Activated T-helper 1 cell treated with anti-CD3 and anti-CD28 coated beads, Interleukin-12 subunit alpha, Interleukin-12 subunit beta, Interleukin-2, Interleukin-4 antibody, amounts not matched to agents 30 ng/mL and 10 ng/mL and 1 ng/mL, durations not matched to agents 14 hours and 24 hours and 36 hours (primary cell): ENCODE measurements around the gene RNF114. TPM values are rescaled to one million over a fixed set of nuclear protein-coding genes. Genes with fewer than 3 reads are reported as not detected.
"Not testable (repeated sequence)": the region's sequence is repeated elsewhere in the genome, so short reads cannot be mapped to it uniquely, and the experiment has no call there.

Experiments
- DNase-seq: peaks from one replicate; pipeline ENCODE4 v3.0.0; 2021; ENCODE audit warnings: low spot score
- H3K27ac Mint-ChIP-seq: one replicate; pipeline ENCODE4 v1.8.0; 2021; ENCODE audit warnings: mild to moderate bottlenecking, mixed read lengths
- H3K27me3 Mint-ChIP-seq: one replicate; pipeline ENCODE4 v1.8.0; 2022; ENCODE audit warnings: mild to moderate bottlenecking, moderate library complexity, mixed read lengths; ENCODE audit not compliant: insufficient read depth
- H3K36me3 Mint-ChIP-seq: one replicate; pipeline ENCODE4 v1.8.0; 2021; ENCODE audit warnings: low read depth, mixed read lengths
- H3K4me1 Mint-ChIP-seq: one replicate; pipeline ENCODE4 v1.8.0; 2021; ENCODE audit warnings: low read depth, mixed read lengths
- H3K4me3 Mint-ChIP-seq: one replicate; pipeline ENCODE4 v1.8.0; 2021; ENCODE audit warnings: mild to moderate bottlenecking, moderate library complexity, mixed read lengths
- H3K9me3 Mint-ChIP-seq: one replicate; pipeline ENCODE4 v1.8.0; 2021; ENCODE audit warnings: mixed read lengths
- intact Hi-C: fragments of 100-400 bp; cut with micrococcal nuclease; formaldehyde crosslinking; loops from one replicate; pipeline ENCODE4 v1.15.1; 2024
- total RNA-seq: library from RNA; stranded (reverse); gene quantifications from 2 replicates; pipeline ENCODE4 v1.2.3, GENCODE V29; 2022

The RNF114 gene
- total RNA-seq, 1 donor from 2014 or later: 58.7 TPM

- Mint-ChIP-seq H3K27ac (no peak overlapping the region), H3K4me3 (no peak overlapping the region), H3K27me3 (peaks cover 3% of the 10 kb centered on the region), H3K36me3 (no peaks in the 10 kb centered on the region), H3K9me3 (no peaks in the 10 kb centered on the region), H3K4me1 (no peaks in the 10 kb centered on the region)
- no peak for DNase-seq
- intact Hi-C loops: no loop called here
Observed at GRCh38 chr20:49969234-49969633, 33.0 kb downstream of the RNF114 start.

- no peak for DNase-seq
- no peak overlapping the region for H3K27ac Mint-ChIP-seq
- no peaks in the 10 kb centered on the region for H3K9me3 Mint-ChIP-seq
- no peak overlapping the region for H3K4me3 Mint-ChIP-seq
- intact Hi-C loops: no loop called here
- no peaks in the 10 kb centered on the region for H3K36me3 Mint-ChIP-seq
- H3K4me1 Mint-ChIP-seq: no peaks in the 10 kb centered on the region
- H3K27me3 Mint-ChIP-seq: peaks cover 3% of the 10 kb centered on the region
Observed at GRCh38 chr20:49969946-49970345, 33.7 kb downstream of the RNF114 start.

GRCh38 chr20:49970498-49970897 is 34.3 kb downstream of the RNF114 start:
- Mint-ChIP-seq H3K27me3 (peaks cover 3% of the 10 kb centered on the region), H3K4me3 (no peak overlapping the region), H3K9me3 (no peaks in the 10 kb centered on the region), H3K27ac (no peak overlapping the region), H3K36me3 (no peaks in the 10 kb centered on the region), H3K4me1 (no peaks in the 10 kb centered on the region)
- DNase-seq: no peak
- intact Hi-C loops: no loop called here

- DNase-seq: no peak
- H3K4me1 Mint-ChIP-seq: no peaks in the 10 kb centered on the region
- H3K9me3 Mint-ChIP-seq: no peaks in the 10 kb centered on the region
- no peaks in the 10 kb centered on the region for H3K36me3 Mint-ChIP-seq
- no peak overlapping the region for H3K4me3 Mint-ChIP-seq
- peaks cover 6% of the 10 kb centered on the region for H3K27me3 Mint-ChIP-seq
- H3K27ac Mint-ChIP-seq: no peak overlapping the region
- intact Hi-C loops: no loop called here
Observed at GRCh38 chr20:49973981-49974380, 37.8 kb downstream of the RNF114 start.

GRCh38 chr20:49976542-49976941 is 40.3 kb downstream of the RNF114 start:
- Mint-ChIP-seq H3K9me3 (no peaks in the 10 kb centered on the region), H3K4me3 (no peak overlapping the region), H3K27me3 (peaks cover 17% of the 10 kb centered on the region), H3K27ac (no peak overlapping the region), H3K4me1 (no peaks in the 10 kb centered on the region), H3K36me3 (no peaks in the 10 kb centered on the region)
- intact Hi-C loops: loop anchor here (5.0 kb wide), 1 partner anchor 111 kb away; no protein-coding TSS in a partner anchor
- DNase-seq: no peak

- H3K36me3 Mint-ChIP-seq, H3K27ac Mint-ChIP-seq, H3K9me3 Mint-ChIP-seq, H3K4me1 Mint-ChIP-seq, H3K4me3 Mint-ChIP-seq, DNase-seq: not testable (repeated sequence)
- intact Hi-C loops: loop anchor here (5.0 kb wide), 1 partner anchor 110 kb away; no protein-coding TSS in a partner anchor
- peaks cover 26% of the 10 kb centered on the region for H3K27me3 Mint-ChIP-seq
Observed at GRCh38 chr20:49977740-49978139, 41.5 kb downstream of the RNF114 start.

- Mint-ChIP-seq H3K4me1 (peaks cover 4% of the 10 kb centered on the region), H3K9me3 (no peaks in the 10 kb centered on the region), H3K27me3 (peaks cover 26% of the 10 kb centered on the region), H3K4me3 (no peak overlapping the region), H3K36me3 (no peaks in the 10 kb centered on the region), H3K27ac (no peak overlapping the region)
- intact Hi-C loops: loop anchor here (1.0 to 5.0 kb wide), 4 partner anchors 93 to 201 kb away; no protein-coding TSS in a partner anchor
- DNase-seq: no peak
Observed at GRCh38 chr20:49978685-49979029, 42.5 kb downstream of the RNF114 start.

- Mint-ChIP-seq H3K4me1 (peaks cover 4% of the 10 kb centered on the region), H3K9me3 (no peaks in the 10 kb centered on the region), H3K4me3 (no peak overlapping the region), H3K27ac (no peak overlapping the region), H3K36me3 (no peaks in the 10 kb centered on the region), H3K27me3 (peaks cover 26% of the 10 kb centered on the region)
- intact Hi-C loops: loop anchor here (1.0 to 5.0 kb wide), 4 partner anchors 92 to 200 kb away; no protein-coding TSS in a partner anchor
- DNase-seq: peak; percentile 37
Observed at GRCh38 chr20:49979030-49979832, 43.0 kb downstream of the RNF114 start.

GRCh38 chr20:49980140-49981008 is 44.2 kb downstream of the RNF114 start:
- Mint-ChIP-seq H3K4me1 (peaks cover 4% of the 10 kb centered on the region), H3K36me3 (no peaks in the 10 kb centered on the region), H3K9me3 (no peaks in the 10 kb centered on the region), H3K4me3 (no peak overlapping the region), H3K27ac (no peak overlapping the region), H3K27me3 (peaks cover 26% of the 10 kb centered on the region)
- no peak for DNase-seq
- intact Hi-C loops: loop anchor here (1.0 to 5.0 kb wide), 2 partner anchors 20 to 482 kb away; no protein-coding TSS in a partner anchor

GRCh38 chr20:49981218-49982071 is 45.2 kb downstream of the RNF114 start:
- Mint-ChIP-seq H3K27ac (no peak overlapping the region), H3K4me1 (peaks cover 4% of the 10 kb centered on the region), H3K36me3 (no peaks in the 10 kb centered on the region), H3K4me3 (no peak overlapping the region), H3K27me3 (peaks cover 26% of the 10 kb centered on the region), H3K9me3 (no peaks in the 10 kb centered on the region)
- DNase-seq: no peak
- intact Hi-C loops: loop anchor here (1.0 to 5.0 kb wide), 4 partner anchors 19 to 481 kb away; partner anchors contain the start of gene RNF114

GRCh38 chr20:49982072-49982345 is 45.8 kb downstream of the RNF114 start:
- peak overlapping the region; percentile 33 for H3K27ac Mint-ChIP-seq

GRCh38 chr20:49982346-49983122 is 46.3 kb downstream of the RNF114 start, which contains the start of gene SNAI1:
TSS of gene SNAI1 (plus strand) at chr20:49982980. CDS start at chr20:49983060, 80 bp downstream.
- no peaks in the 10 kb centered on the region for H3K36me3 Mint-ChIP-seq
- peak; percentile 79 for DNase-seq
- H3K9me3 Mint-ChIP-seq: no peaks in the 10 kb centered on the region
- H3K4me3 Mint-ChIP-seq: peak within 1 kb of the TSS; percentile 59
- intact Hi-C loops: loop anchor here (1.0 to 5.0 kb wide), 3 partner anchors 46 to 480 kb away; partner anchors contain the start of gene RNF114
- peak within 1 kb of the TSS; percentile 67 for H3K27ac Mint-ChIP-seq
- H3K27me3 Mint-ChIP-seq: peaks cover 26% of the 10 kb centered on the region
- H3K4me1 Mint-ChIP-seq: peaks cover 4% of the 10 kb centered on the region

More at GRCh38 chr20:49982072-49982345, 45.8 kb downstream of the RNF114 start:
- H3K27me3 Mint-ChIP-seq: peaks cover 26% of the 10 kb centered on the region
- peaks cover 4% of the 10 kb centered on the region for H3K4me1 Mint-ChIP-seq
- H3K36me3 Mint-ChIP-seq: no peaks in the 10 kb centered on the region
- intact Hi-C loops: loop anchor here (1.0 to 5.0 kb wide), 3 partner anchors 46 to 480 kb away; partner anchors contain the start of gene RNF114
- DNase-seq: no peak
- no peaks in the 10 kb centered on the region for H3K9me3 Mint-ChIP-seq
- peak overlapping the region; percentile 56 for H3K4me3 Mint-ChIP-seq
